Airway epithelial cell (primary cell): Measurements from ENCODE around the gene NOXA1. TPM values are rescaled to one million over a fixed set of nuclear protein-coding genes. Genes with fewer than 3 reads are reported as not detected.

ENCODE experiments used
- total RNA-seq: library from RNA; depleted of rRNA; stranded (reverse); fragments of >200 nt; gene quantifications from 2 replicates; pipeline ENCODE4 v1.2.3, GENCODE V29; 2015

NOXA1 gene
- total RNA-seq = 0.65 and 0.92 TPM in 2 replicates

GRCh38 chr9:137422604-137423513 is at the start of gene NOXA1, which contains the start of gene EXD3:
TSS of gene NOXA1 (plus strand) at chr9:137423393. CDS start at chr9:137423530, 137 bp downstream.
TSS of gene EXD3 (minus strand) at chr9:137423162. CDS start at chr9:137395357, 27,805 bp downstream.

GRCh38 chr9:137441289-137441934 is 18.2 kb downstream of the NOXA1 start, which contains the start of gene ENTPD8:
TSS of gene ENTPD8 (minus strand) at chr9:137441357. CDS start at chr9:137438285, 3,072 bp downstream.

GRCh38 chr9:137459152-137459600 is 36.0 kb downstream of the NOXA1 start, which contains the start of gene NSMF:
TSS of gene NSMF (minus strand) at chr9:137459334. CDS start at chr9:137459102, 232 bp downstream.

Other genes with a start within 250 kb of the NOXA1 start
- 14.7 and 15.9 TPM in 2 replicates for gene ANAPC2, start 234.8 kb upstream of the NOXA1 start, total RNA-seq
- 119 and 122 TPM in 2 replicates for gene SSNA1, start 234.7 kb upstream of the NOXA1 start, total RNA-seq
- gene TPRN, start 222.7 kb upstream of the NOXA1 start, total RNA-seq = 11.4 and 12.5 TPM in 2 replicates
- gene TMEM203, start 217.7 kb upstream of the NOXA1 start, total RNA-seq = 38.4 and 43.2 TPM in 2 replicates
- gene NDOR1, start 217.7 kb upstream of the NOXA1 start, total RNA-seq = 9.2 and 12.6 TPM in 2 replicates
- gene RNF208, start 201.2 kb upstream of the NOXA1 start, total RNA-seq = 0.70 and 1.5 TPM in 2 replicates
- gene CYSRT1, start 198.2 kb upstream of the NOXA1 start, total RNA-seq = 17.3 and 19.3 TPM in 2 replicates
- gene RNF224, start 195.9 kb upstream of the NOXA1 start, total RNA-seq = 0.35 and 0.70 TPM in 2 replicates
- 0.14 TPM in 1 of 2 replicates, not detected in the other for gene SLC34A3, start 192.5 kb upstream of the NOXA1 start, total RNA-seq
- 738 and 813 TPM in 2 replicates for gene TUBB4B, start 182.1 kb upstream of the NOXA1 start, total RNA-seq
- not detected in 2 replicates for gene STPG3, start 172.1 kb upstream of the NOXA1 start, total RNA-seq
- gene NELFB, start 168.1 kb upstream of the NOXA1 start, total RNA-seq = 47.5 and 54.2 TPM in 2 replicates
- gene TOR4A, start 145.7 kb upstream of the NOXA1 start, total RNA-seq = 44.0 and 48.1 TPM in 2 replicates
- gene NRARP, start 121.1 kb upstream of the NOXA1 start, total RNA-seq = 14.6 and 30.0 TPM in 2 replicates
- 9.1 and 14.1 TPM in 2 replicates for gene EXD3, start 231 bp upstream of the NOXA1 start, total RNA-seq
- not detected in 2 replicates for gene ENTPD8, start 18.0 kb downstream of the NOXA1 start, total RNA-seq
- 43.3 and 48.4 TPM in 2 replicates for gene NSMF, start 35.9 kb downstream of the NOXA1 start, total RNA-seq
- gene PNPLA7, start 127.0 kb downstream of the NOXA1 start, total RNA-seq = 0.09 and 0.28 TPM in 2 replicates
- 87.5 and 102 TPM in 2 replicates for gene MRPL41, start 128.5 kb downstream of the NOXA1 start, total RNA-seq
- 19.0 and 26.9 TPM in 2 replicates for gene DPH7, start 155.5 kb downstream of the NOXA1 start, total RNA-seq
- gene ZMYND19, start 167.1 kb downstream of the NOXA1 start, total RNA-seq = 29.3 and 39.0 TPM in 2 replicates
- 88.5 and 104 TPM in 2 replicates for gene ARRDC1, start 182.3 kb downstream of the NOXA1 start, total RNA-seq
- gene EHMT1, start 195.6 kb downstream of the NOXA1 start, total RNA-seq = 55.5 and 61.3 TPM in 2 replicates